ENCODE measurements around the gene PPP3CA.
"Not testable (repeated sequence)": the region's sequence is repeated elsewhere in the genome, so short reads cannot be mapped to it uniquely, and the experiment has no call there.

PPP3CA gene

DNA sequence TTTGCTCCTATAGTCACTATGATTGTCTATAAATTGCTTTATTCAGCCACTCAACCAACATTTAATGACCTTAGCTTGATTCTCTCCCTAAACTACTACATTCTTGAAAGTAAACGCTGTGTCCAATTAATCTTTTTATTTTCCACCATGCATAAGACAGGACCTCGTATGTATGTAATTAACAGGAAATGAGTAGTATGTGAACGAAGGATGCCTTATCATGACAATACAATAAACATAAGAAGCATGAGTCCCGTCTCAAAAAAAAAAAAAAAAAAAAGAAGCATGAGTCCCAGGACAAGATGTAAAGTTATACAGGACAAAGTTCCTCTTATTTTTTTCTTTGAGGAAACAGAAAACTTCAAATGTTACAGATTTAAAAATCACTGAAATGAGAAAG lies 92.5 kb downstream of the PPP3CA start:
- no peak for DNase-seq (ENCODE audit: low read depth)

- DNase-seq (ENCODE audit: low read depth) = no peak
Observed at GRCh38 chr4:101253121-101253520, 94.2 kb downstream of the PPP3CA start.

DNA sequence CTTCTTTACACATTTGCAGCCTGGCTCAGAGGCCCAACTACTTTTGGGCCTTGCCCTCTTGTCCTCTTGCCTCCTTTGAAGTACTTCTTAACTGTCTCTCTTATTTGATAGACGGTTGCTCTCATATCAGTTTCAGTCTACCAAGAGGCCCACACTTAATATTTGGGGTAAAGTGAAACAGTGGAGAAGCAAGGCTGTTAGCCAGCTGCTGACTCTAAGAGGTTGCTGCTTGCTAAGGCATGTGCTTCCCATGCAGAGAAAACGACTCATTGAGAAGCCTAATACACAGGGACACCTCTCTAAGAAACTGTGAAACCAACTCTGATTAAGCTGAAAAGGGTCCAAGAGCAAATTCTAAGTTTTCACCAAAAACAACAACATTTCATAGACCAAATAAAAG lies 94.6 kb downstream of the PPP3CA start:
- DNase-seq (ENCODE audit: low read depth) = no peak

- no peak for DNase-seq (ENCODE audit: low read depth)
Observed at GRCh38 chr4:101251261-101251660, 96.1 kb downstream of the PPP3CA start.

DNA sequence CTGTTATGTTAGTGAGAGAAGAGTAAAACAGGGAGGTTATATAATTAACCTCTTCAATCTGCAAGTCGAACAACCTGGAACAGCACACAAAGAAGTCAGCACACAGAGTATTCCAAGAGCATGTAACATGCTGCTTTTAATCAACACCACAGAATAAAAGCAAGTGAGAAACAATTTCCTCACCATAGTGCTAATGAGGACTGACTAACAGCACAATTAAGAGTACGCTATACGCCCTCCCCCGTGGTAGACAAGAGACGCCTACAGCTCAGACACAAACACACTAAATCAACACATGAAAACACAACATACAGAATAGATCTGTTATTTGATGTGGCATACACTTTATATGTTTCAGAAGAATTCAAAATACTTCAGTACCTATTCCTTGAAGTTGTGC lies 103.0 kb downstream of the PPP3CA start:
- no peak for DNase-seq (ENCODE audit: low read depth)

DNA sequence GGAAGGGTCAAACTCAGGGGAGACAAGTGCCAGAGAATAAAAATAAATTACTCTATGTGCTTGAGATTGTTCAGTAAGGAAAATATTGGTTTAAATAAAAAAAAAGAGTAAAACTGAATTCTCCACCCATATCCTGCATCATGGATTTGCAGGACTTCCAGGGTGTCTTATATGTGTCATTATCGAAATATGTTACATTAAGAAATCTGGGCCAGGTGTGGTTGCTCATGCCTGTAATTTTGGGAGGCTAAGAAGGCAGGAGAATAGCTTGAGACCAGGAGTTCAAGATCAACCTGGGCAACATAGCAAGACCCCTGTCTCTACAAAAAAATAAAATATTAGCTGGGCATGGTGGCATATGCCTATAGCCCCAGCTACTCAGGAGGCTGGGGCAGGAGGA lies 104.9 kb downstream of the PPP3CA start:
- DNase-seq (ENCODE audit: low read depth) = no peak

DNA sequence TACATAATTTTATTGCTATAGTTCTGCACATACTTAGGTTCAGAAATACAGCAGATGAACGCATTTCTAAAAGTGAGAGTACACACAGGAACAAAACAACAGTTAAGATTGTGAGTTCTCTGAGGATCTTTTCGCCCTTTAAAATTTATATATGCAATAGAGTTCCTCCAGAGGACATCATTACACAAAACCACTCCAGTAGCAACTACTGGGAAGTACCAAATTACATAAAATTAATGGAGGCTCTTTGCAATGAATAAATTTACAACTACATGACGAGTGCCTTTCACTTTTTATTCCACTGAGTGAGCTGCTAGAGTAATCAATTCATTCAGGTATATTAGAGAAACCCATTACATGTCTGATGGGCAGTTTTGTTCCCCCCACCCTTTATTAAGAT lies 107.2 kb downstream of the PPP3CA start:
- DNase-seq (ENCODE audit: low read depth) = no peak

DNA sequence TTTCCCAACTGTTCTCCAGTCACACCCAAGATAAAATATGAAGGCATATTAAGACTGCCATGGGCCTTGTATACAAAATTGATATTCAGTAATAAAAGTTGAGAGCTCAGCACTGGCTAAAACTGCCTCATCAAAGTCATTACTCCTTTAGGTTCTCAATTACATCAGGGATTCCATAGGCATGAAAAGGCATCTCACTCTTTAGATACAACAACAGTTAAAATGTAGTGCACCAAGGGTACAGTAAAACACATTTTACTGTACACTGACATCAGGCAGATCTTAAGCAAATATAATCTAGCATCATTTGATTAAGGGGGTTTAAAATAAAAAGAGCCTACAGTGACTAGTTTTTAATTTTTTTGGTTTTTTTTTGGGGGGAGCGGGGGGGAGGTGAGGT lies 107.7 kb downstream of the PPP3CA start:
- no peak for DNase-seq (ENCODE audit: low read depth)

DNA sequence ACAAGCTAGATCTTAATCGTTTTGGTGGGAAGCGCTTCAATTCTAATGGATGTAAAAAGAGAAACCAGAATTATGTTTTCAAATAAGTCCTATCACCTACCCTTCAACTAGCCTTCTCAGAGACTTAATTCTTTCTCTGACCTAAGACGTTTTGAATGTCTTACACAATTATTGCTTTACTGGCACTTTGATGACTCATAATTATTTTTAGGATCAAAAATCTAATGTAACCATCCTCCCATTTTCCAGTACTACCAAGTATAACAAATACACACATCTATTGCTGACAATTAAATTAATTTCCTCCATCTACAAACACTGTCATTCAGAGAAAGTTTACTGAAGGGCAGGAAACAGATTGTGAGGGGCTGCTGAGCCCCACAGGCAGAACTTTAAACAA lies 108.6 kb downstream of the PPP3CA start:
- DNase-seq (ENCODE audit: low read depth) = peak; percentile 28

DNA sequence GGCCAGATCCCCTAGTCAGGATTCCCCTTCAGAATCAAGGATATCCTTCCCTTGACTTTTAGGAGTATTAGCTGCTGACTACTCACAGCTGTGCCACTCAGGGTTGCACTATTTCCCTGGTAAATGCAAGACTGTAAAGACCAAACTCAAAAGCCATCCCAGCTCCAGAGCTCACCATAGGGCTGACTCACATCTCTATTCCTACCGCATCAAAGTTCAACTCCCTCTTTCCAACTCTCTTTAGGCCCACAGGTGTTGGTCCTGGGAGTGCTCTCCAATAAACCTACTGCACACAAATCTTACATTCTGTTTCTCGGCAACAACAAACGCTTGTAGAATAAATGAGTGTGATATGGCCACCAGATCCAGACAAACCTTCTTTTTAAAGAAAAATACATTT lies 109.6 kb downstream of the PPP3CA start:
- no peak for DNase-seq (ENCODE audit: low read depth)

DNA sequence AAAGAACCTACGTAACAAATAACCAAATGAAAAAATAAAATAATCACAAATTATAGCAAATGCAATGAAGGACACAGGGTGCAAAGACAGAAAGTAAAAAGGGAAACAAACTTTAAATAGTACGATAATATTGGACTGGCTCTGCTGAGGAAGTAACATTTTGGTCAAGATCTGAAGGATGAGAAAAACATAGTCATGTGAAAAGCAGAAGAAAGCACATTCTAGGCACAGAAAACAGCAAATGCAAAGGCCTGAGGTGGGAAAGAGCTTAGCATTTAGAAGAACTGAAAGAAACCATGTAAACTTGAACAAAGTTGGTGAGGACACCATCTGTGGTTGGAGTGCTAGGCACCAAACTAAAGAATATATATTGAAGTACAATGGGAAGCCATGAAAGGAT lies 111.2 kb downstream of the PPP3CA start:
- no peak for DNase-seq (ENCODE audit: low read depth)

- not testable (repeated sequence) for DNase-seq (ENCODE audit: low read depth)
Observed at GRCh38 chr4:101234141-101234540, 113.2 kb downstream of the PPP3CA start.

- DNase-seq (ENCODE audit: low read depth) = peak; percentile 58
Observed at GRCh38 chr4:101232074-101232776, 115.1 kb downstream of the PPP3CA start.

DNA sequence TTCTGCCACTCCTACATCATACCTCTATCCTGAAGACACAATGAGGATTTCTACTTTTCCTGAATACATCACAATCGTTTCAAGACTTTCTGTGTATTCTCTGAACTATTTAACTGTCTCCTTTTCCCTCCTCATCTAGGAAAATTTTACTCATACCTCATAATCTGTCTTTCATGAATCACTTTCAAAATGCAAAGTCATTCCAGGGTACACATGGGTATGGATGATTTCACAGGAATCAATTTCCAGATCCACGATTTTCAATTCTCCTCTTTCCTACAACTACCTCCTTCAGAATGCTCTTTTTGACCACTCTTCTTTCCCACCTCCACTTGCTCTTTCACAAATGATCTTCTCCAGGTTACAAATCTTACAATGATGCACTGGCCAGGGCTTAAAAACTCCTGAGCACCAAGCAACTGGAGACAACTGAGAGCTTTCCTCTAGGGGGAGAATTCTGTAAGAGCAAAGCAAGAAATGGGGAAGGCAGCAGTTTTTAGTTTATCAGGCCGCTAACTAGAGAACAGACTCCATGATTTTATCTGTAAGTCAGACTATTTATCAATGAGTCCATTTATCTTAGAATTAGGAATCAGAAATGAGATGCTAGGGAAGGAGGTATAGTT lies 116.4 kb downstream of the PPP3CA start:
- DNase-seq (ENCODE audit: low read depth) = no peak

DNA sequence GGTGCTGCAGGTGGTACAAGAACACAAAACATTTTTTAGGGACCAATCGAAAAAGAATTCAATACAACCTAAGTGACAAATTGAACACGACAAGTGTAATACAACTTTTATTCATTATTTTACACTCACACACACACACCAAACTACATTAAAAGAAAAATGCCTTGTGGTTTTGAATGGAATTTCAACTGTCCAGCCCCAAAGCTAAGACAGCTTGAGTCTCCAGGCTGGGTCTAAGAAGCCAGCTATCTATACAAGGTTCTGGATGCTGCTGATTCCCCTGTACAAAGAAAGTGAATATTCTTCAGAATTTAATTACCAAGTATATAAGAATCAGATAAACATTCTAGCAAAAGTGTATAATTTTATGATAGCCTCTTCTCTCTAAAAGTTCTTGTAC lies 118.2 kb downstream of the PPP3CA start:
- no peak for DNase-seq (ENCODE audit: low read depth)

- no peak for DNase-seq (ENCODE audit: low read depth)
Observed at GRCh38 chr4:101227715-101228114, 119.6 kb downstream of the PPP3CA start.

DNA sequence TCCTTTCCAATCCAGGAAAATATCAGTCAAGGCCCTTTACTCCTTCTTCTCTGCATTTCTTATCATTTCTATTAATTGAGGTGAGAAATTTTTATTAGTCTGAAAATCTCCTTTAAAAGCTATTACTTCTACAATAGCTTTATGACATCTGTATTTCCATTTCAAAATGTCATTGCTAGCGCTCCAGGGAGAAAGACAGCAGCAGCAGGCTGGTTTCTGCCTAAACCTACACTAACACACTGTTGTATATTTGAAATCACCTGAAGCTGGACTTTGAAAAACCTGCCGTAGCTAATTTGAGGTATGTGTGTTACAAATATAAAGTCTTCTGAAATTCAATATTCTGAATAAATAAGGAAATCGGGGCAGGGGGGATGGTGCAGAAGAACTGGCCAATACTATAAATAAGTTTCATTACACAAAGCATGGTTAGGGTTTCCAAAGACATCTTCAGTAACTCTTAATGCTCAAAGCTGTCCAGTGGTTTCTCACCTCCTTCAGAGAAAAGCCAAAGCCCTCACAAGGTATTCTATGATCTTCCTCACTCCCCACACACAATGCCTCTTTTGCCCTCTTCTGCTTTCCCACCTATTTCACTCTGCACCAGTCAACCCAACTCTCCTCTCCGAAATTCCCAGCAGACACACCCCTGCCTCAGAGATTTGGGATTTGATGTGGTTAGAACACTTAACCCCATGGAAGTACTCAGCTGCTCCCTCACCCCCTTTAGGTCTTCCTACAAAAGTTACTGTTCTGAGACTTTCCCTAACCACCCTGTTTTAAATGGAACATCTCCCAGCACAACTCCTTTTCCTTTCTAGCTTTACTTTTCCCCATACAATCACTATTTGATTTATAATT lies 122.7 kb downstream of the PPP3CA start:
- DNase-seq (ENCODE audit: low read depth) = no peak

GRCh38 chr4:101222156-101222845 lies 125.0 kb downstream of the PPP3CA start:
- no peak for DNase-seq (ENCODE audit: low read depth)

GRCh38 chr4:101221294-101221693 lies 126.0 kb downstream of the PPP3CA start:
- no peak for DNase-seq (ENCODE audit: low read depth)

DNA sequence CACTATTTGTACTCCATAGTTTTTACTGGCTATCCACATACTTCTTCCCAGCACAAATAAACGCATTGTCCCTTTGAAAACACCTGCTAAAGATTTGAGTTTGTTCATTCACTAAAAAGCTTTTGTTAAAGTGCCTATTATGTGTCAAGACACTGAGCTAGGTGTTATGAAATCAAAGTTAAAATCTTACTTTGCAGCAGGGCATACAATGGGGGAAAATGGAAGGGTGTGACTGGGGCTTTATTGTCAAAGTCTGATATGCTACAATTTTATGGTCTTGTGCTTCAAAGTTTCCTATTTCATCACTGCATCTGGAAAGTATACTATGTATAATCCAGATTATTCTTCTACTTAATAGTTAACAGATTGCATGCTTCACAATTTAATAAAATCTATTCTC lies 128.4 kb downstream of the PPP3CA start:
- DNase-seq (ENCODE audit: low read depth) = no peak

DNA sequence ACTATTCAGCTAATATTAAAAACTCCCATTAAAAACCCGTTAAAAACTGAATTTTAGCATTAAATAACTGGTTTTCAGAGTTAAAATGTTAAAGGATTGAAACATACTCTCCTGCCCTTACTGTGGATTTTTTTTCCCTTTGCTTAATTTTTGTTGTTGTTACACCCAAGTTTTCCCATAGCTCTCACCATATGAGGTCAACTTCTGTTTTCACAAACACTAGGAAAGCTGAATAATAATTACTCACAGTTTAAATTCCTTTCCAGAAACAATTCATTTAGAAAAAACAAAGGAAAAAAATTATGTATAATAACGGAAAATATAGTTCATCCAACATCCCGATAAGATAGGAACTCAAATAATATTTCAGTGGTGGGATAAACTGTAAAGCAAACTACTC lies 129.0 kb downstream of the PPP3CA start:
- DNase-seq (ENCODE audit: low read depth) = no peak

GRCh38 chr4:101217353-101218031 lies 129.8 kb downstream of the PPP3CA start:
- no peak for DNase-seq (ENCODE audit: low read depth)

All from fibroblast of the conjunctiva (primary cell).